22Rv1 (cell line): Measurements from ENCODE around the gene PRDM7.
"Not testable (repeated sequence)": the region's sequence is repeated elsewhere in the genome, so short reads cannot be mapped to it uniquely, and the experiment has no call there.

Source experiments
- CTCF ChIP-seq: fragments of 450-650 bp; IDR thresholded peaks from 2 replicates; pipeline ENCODE4 v1.5.1; 2017; ENCODE audit warnings: mild to moderate bottlenecking
- ZFX ChIP-seq: fragments of 450-650 bp; IDR thresholded peaks from 2 replicates; pipeline ENCODE4 v1.6.1; 2017; ENCODE audit warnings: antibody characterized with exemption, borderline replicate concordance

GRCh38 chr16:90098936-90099335 is 21.8 kb upstream of the PRDM7 start:
- TF ChIP-seq CTCF, ZFX: not testable (repeated sequence)
